ENCODE measurements around the gene PROM2.

The PROM2 gene

GRCh38 chr2:95260028-95261023 is 13.9 kb upstream of the PROM2 start:
- H3K4me3 ChIP-seq (replicated peaks; ENCODE audit: low read depth, low read length): no peak overlapping the region
- H3K36me3 ChIP-seq (ENCODE audit: control insufficient read depth, insufficient read depth, low read length): no peaks in the 10 kb centered on the region
- DNase-seq (ENCODE audit: extremely low read depth, insufficient read length): no peak
- H3K27me3 ChIP-seq (replicated peaks; ENCODE audit: control insufficient read depth, insufficient read depth, low read length): no peaks in the 10 kb centered on the region
- no peak for TF ChIP-seq CTCF (IDR thresholded peaks at IDR 0.05; ENCODE audit: insufficient read depth, low read length, poor library complexity, severe bottlenecking)

- no peak overlapping the region for H3K4me3 ChIP-seq (replicated peaks; ENCODE audit: low read depth, low read length)
- H3K36me3 ChIP-seq (ENCODE audit: control insufficient read depth, insufficient read depth, low read length): no peaks in the 10 kb centered on the region
These were observed 12.6 kb upstream of the PROM2 start for GRCh38 chr2:95261602-95262001.

GRCh38 chr2:95262896-95263542 is 11.2 kb upstream of the PROM2 start:
- H3K4me3 ChIP-seq (replicated peaks; ENCODE audit: low read depth, low read length): no peak overlapping the region
- no peak for TF ChIP-seq CTCF (IDR thresholded peaks at IDR 0.05; ENCODE audit: insufficient read depth, low read length, poor library complexity, severe bottlenecking)
- H3K36me3 ChIP-seq (ENCODE audit: control insufficient read depth, insufficient read depth, low read length): no peaks in the 10 kb centered on the region
- H3K27me3 ChIP-seq (replicated peaks; ENCODE audit: control insufficient read depth, insufficient read depth, low read length): peaks cover 2% of the 10 kb centered on the region; the same call in 1 of the 2 replicates
- no peak for DNase-seq (ENCODE audit: extremely low read depth, insufficient read length)

More at GRCh38 chr2:95261602-95262001, 12.6 kb upstream of the PROM2 start:
- TF ChIP-seq CTCF (IDR thresholded peaks at IDR 0.05; ENCODE audit: insufficient read depth, low read length, poor library complexity, severe bottlenecking): no peak
- peaks cover 2% of the 10 kb centered on the region; the same call in 1 of the 2 replicates for H3K27me3 ChIP-seq (replicated peaks; ENCODE audit: control insufficient read depth, insufficient read depth, low read length)
- DNase-seq (ENCODE audit: extremely low read depth, insufficient read length): no peak

- Histone ChIP-seq H3K4me3 (replicated peaks; ENCODE audit: low read depth, low read length) (no peak overlapping the region), H3K36me3 (ENCODE audit: control insufficient read depth, insufficient read depth, low read length) (no peaks in the 10 kb centered on the region), H3K27me3 (replicated peaks; ENCODE audit: control insufficient read depth, insufficient read depth, low read length) (peaks cover 2% of the 10 kb centered on the region; the same call in 1 of the 2 replicates)
- no peak for TF ChIP-seq CTCF (IDR thresholded peaks at IDR 0.05; ENCODE audit: insufficient read depth, low read length, poor library complexity, severe bottlenecking)
- DNase-seq (ENCODE audit: extremely low read depth, insufficient read length): no peak
These were observed 9.6 kb upstream of the PROM2 start for GRCh38 chr2:95264624-95265023.

GRCh38 chr2:95265182-95265581 is 9.1 kb upstream of the PROM2 start:
- peaks cover 2% of the 10 kb centered on the region; the same call in 1 of the 2 replicates for H3K27me3 ChIP-seq (replicated peaks; ENCODE audit: control insufficient read depth, insufficient read depth, low read length)
- DNase-seq (ENCODE audit: extremely low read depth, insufficient read length): no peak
- no peak overlapping the region for H3K4me3 ChIP-seq (replicated peaks; ENCODE audit: low read depth, low read length)
- no peak for TF ChIP-seq CTCF (IDR thresholded peaks at IDR 0.05; ENCODE audit: insufficient read depth, low read length, poor library complexity, severe bottlenecking)
- H3K36me3 ChIP-seq (ENCODE audit: control insufficient read depth, insufficient read depth, low read length): no peaks in the 10 kb centered on the region
